ENCODE results near the gene PTPRG.
A peak's percentile ranks its signal among the peaks of the same experiment; 100 is the strongest.

Gene PTPRG

DNA sequence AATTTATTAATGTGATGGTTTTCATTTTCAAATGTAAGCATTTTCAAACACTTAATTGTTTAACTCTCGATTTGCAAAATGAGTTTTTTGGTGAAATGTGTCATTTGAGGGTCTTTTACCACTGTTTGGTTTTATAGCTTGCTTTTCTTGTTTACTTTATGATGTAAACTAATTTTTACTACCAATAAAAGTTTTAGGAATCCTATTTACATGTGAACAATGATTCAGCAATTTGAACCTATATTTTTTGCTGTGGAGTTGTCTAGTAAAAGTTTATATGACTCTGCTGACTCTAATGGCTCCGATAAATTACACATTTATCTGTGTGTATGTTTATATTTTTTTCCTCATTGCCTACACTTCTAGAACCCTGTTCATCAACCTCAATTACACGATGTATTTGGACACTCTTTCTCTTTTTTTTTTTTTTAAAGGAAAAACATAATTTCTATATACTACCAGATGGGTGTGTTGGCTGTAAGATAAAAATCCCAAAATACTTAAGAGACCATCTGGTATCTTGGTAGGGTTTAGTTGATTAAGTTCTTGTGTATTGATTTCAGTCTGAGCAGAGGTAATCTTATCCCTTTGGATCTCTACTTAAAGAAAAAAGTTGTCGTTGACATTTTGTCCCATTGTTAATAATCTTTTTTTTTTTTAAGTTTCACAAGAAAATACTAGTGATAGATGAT lies 89.5 kb downstream of the PTPRG start:
- DNase-seq (ENCODE audit: low spot score) = no peak

DNA sequence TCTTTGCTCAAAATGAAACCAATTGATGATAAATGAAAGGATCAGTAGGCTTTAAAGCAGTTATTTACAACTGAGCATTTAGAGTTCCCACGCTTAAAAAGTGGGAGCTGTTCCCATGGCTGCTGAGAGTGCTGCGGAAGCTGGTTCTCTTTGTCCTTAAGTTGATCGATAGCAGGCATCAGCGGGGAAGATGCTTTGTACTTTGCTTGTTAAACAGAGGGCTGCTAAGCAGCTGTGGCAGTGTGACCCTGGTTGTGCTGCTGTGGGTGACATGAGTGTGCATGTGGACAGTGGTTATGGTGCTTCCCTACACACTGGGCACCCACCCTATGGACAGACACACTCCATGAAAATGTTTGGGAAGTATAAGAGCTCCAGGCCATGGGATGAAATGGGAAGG lies 96.3 kb downstream of the PTPRG start:
- DNase-seq (ENCODE audit: low spot score) = no peak

GRCh38 chr3:61662861-61663260 lies 101.5 kb downstream of the PTPRG start:
- no peak for DNase-seq (ENCODE audit: low spot score)

- no peak for DNase-seq (ENCODE audit: low spot score)
These were observed 102.2 kb downstream of the PTPRG start for GRCh38 chr3:61663356-61664104.

DNA sequence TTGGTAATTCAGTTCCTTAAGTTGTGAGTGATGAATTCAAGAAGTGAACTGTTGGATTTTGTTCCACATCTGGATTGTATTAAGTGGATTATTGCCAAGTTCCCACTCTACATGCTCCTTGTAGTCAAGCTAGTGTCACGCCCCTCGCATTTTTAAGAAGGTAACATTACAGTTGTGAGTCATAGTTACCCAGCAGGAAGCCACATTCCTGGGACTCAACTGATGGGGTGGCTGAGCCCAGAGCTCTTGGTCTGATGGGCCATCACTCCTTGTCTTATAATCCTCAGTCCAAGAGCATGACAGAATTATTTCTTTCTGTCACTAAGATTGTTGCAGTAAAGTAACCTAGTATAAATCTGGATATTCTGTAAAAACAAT lies 102.7 kb downstream of the PTPRG start:
- DNase-seq (ENCODE audit: low spot score) = peak; percentile 91

DNA sequence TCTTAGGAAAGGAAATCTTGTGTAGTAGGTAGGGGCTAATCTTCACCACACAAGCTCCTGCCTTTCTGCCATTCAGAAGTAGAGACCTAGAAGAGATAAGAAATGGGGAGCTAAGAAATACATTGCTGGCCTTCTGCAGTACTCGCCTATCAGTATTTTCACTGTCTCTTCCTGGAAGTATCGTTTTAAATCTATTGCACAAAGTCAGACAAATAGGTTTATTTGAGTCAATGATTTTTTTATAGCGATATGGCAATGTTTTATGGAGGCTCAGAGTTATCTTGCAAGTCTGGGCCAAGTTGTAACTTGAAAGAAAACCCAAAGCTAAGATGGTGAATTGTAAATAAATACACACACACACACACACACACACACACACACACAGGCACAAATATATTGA lies 103.8 kb downstream of the PTPRG start:
- no peak for DNase-seq (ENCODE audit: low spot score)

- no peak for DNase-seq (ENCODE audit: low spot score)
These were observed 104.6 kb downstream of the PTPRG start for GRCh38 chr3:61665987-61666386.

DNA sequence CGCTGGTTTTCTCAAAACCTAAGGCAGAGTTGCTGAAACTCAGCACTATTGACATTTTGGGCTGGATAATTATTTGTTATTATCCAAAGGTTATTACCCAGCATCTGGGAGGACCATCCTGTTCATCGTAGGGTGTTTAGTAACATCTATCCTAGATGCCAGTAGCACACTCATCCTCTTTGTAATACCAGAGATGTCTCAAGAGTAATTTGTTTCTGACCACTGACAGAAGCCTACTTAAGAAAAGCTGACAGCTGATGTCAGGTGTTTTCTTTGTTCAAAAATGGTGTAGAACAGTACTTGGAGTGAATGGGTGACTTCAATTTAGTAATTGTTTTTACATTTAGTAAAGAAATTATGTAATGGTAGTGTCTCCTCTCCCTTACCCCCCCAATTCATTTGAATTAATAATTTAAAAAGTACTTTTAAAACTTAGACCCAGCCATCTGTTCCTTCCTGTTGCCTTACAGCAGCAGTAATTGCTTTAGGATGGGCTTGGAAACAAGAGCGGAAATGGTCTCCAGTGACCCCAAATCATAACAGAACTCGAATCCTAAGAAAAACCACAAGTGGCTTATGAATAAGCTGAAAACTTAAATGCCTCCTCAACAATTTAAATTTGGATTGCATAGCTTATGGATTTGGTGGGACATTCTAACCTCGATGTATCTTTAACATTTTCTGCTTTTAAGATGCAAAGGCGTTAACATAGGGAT lies 105.4 kb downstream of the PTPRG start:
- no peak for DNase-seq (ENCODE audit: low spot score)

DNA sequence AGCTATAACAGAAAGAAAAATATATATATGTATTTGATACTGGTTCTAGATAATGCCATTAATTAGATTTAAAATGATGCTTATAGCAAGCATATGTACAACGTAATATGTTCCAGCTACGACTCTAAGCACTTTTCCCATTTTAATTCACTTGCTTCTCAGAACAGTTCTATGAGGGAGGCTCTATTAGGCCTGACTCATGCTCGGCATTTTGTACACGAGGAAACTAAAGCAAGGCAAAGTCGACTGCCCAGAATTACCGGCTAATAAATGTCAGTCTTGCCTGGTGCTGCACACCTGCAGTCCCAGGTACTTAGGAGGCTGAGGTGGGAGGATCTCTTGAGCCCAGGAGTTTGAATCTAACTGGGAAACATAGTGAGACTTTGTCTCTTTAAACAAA lies 106.0 kb downstream of the PTPRG start:
- no peak for DNase-seq (ENCODE audit: low spot score)

- DNase-seq (ENCODE audit: low spot score) = no peak
These were observed 106.4 kb downstream of the PTPRG start for GRCh38 chr3:61667814-61668213.

GRCh38 chr3:61668317-61668864 lies 107.0 kb downstream of the PTPRG start:
- DNase-seq (ENCODE audit: low spot score) = no peak

DNA sequence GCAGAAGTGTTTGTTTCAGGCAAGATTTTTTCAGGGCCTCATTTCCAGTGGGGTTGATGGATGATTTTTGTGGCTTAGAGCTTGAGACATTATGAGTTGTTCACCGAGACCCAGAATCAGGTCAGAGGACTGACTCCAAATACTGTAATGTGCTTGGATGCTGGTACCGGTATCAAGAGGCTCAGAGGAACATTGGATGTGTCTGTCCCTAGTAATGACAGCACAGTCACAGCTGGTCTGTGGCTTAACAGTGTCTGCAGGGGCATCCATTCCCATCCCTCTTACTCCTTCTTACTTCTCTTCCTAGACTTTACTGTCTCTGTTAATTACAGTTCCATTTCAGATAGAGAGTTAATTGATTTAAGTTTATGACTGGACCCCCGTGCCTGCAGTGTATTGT lies 107.8 kb downstream of the PTPRG start:
- no peak for DNase-seq (ENCODE audit: low spot score)

GRCh38 chr3:61669668-61670299 lies 108.4 kb downstream of the PTPRG start:
- no peak for DNase-seq (ENCODE audit: low spot score)

DNA sequence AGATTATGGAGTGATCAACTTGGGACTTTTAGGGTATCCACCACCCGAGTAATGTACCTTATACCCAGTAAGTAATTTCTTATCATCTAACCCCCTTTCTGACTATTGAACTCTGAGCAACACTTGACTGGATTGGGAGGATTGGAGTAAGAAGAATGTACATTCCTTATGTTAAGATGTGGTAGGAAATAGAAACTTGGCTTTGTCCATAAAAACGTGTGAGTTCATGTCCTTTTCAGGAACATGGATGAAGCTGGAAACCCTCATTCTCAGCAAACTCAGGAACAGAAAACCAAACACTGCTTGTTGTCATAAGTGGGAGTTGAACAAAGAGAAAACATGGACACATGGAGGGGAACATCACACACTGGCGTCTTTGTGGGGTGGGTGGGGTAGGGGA lies 112.3 kb downstream of the PTPRG start:
- DNase-seq (ENCODE audit: low spot score) = no peak

GRCh38 chr3:61674596-61674995 lies 113.2 kb downstream of the PTPRG start:
- DNase-seq (ENCODE audit: low spot score) = no peak

- DNase-seq (ENCODE audit: low spot score) = no peak
These were observed 117.7 kb downstream of the PTPRG start for GRCh38 chr3:61679026-61679425.

GRCh38 chr3:61680617-61681016 lies 119.2 kb downstream of the PTPRG start:
- DNase-seq (ENCODE audit: low spot score) = no peak

DNA sequence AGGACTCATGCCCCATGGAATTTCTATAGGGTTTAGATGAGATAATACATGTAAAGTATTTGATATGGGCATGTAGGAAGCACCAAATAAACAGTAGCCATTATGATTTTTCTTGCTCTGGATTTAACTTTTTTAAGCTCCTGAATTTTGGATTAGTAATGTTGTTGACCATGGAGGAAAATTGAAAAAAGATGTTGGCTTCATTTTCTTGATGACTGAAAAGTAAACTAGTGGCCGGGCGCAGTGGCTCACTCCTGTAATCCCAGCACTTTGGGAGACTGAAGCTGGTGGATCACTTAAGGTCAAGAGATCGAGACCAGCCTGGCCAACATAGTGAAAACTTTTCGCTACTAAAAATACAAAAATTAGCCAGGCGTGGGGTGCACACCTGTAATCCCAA lies 120.3 kb downstream of the PTPRG start:
- DNase-seq (ENCODE audit: low spot score) = no peak

DNA sequence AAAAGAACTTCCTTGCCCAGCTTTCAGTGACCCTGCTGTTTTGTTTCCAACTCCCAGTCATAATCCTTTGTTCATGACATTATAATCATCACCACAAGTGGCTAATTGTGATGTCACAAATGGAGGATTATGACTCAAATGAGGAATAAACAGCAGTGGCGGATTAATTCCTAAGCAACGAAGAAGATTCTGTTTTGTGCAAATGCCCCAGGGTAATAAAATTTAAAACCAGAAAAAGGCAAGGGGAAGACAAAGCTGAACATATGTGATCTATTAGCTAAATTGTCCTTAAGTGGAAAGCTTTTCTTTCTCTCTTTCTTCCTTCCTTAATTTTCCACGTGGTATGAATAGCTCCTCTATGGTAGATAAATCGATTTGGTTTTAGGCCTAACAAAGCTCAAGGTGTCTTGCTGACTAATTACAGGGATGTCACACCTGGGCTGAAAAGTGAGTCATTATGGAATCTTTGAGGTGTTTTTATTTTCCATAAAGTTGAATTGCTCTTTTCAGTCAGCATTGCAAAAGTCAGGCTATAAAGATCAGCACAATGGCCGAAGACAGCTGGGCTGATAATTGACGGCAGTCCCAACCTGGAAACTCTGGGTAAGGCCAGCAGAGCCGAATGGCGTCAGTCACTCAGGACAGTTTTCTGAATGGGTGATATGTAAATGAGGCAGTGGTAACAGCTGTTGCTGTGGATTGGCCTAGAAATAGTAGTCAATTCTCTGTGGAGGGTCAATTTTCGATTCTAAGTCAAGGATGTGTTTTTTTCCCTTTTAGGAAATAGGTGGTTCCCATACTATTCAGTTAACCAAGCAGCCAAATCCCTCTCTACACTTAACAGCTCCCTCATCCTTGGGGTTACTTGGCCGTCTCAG lies 121.5 kb downstream of the PTPRG start:
- peak; percentile 15 for DNase-seq (ENCODE audit: low spot score)

GRCh38 chr3:61683549-61684236 lies 122.3 kb downstream of the PTPRG start:
- DNase-seq (ENCODE audit: low spot score) = no peak

DNA sequence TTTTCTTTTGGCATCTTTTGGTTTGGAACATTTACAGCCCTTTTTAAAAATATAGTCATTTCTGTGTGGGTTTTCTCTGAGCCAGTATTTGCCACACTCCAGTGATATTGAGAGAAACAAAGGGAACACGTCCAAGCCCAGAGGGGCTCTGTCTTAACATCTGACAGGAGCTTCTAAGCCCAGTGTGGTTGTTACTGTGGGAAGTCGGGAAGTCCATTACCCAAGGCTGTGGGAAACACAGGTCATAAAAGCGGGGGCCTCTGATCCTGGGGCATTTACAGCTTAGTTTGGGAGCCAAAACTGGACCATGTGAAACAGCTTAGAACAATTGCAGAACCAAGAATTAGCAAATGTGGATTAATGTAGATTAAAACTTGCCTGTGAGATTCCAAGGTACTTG lies 123.0 kb downstream of the PTPRG start:
- no peak for DNase-seq (ENCODE audit: low spot score)
